ENCODE measurements around the gene DCC.

DNA sequence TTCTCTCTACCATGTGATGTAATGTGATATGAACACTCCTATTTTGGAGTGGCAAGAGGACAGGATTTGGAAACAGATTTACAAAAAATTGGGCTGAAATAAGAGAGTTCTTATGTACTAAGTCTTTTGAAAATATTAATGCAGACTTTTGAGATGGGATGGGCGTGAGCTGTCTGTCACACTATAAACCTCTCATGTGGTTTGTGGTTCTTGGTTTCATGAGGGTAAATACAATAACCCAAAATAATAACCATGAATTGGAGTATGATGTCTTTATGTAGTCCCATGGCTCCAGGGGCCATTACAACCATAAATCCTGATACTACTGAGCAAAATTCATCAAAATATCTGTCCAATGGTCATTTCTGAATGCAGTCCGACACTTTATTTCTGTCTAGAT, 1216.5 kb downstream of the DCC start:
- no peak for TF ChIP-seq EZH2 (IDR thresholded peaks at IDR 0.05; ENCODE audit: low read length, missing control alignments)
- TF ChIP-seq, protein P1, sequence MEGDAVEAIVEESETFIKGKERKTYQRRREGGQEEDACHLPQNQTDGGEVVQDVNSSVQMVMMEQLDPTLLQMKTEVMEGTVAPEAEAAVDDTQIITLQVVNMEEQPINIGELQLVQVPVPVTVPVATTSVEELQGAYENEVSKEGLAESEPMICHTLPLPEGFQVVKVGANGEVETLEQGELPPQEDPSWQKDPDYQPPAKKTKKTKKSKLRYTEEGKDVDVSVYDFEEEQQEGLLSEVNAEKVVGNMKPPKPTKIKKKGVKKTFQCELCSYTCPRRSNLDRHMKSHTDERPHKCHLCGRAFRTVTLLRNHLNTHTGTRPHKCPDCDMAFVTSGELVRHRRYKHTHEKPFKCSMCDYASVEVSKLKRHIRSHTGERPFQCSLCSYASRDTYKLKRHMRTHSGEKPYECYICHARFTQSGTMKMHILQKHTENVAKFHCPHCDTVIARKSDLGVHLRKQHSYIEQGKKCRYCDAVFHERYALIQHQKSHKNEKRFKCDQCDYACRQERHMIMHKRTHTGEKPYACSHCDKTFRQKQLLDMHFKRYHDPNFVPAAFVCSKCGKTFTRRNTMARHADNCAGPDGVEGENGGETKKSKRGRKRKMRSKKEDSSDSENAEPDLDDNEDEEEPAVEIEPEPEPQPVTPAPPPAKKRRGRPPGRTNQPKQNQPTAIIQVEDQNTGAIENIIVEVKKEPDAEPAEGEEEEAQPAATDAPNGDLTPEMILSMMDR (conservative IDR thresholded peaks at IDR 0.05 in 1 of 2, IDR thresholded peaks at IDR 0.05 in 1 of 2; ENCODE audit: low read depth in 1 of 2, low read length in 2 of 2), result no peak

Data from fibroblast of lung (primary cell).